T-helper 1 cell (primary cell): ENCODE data around the gene RIMKLA.

Experiments
- DNase-seq, 5 donors: peaks; one replicate each; pipeline ENCODE4 v3.0.0-alpha.2; 2012 to 2020

Gene RIMKLA

DNA sequence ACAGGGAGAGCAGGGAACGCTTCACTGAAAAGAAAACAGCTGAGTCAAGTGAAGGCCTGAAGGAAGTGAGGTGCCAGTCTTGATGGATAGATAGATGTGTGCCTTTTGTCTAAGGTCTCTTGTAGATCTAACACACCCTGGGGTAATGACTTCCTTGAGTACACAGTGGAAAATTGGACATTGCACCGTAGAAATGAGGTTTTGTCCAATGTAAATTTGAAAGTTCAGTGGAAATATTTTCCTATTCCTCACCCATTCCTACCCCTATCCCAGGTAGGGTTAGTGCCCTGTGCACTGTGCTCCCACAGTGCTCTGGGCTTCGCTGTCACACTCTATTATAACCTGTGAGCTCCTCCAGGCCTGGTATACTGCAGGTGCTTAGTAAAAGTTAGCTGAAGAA lies 50.9 kb downstream of the RIMKLA start:
- no peak for DNase-seq

DNA sequence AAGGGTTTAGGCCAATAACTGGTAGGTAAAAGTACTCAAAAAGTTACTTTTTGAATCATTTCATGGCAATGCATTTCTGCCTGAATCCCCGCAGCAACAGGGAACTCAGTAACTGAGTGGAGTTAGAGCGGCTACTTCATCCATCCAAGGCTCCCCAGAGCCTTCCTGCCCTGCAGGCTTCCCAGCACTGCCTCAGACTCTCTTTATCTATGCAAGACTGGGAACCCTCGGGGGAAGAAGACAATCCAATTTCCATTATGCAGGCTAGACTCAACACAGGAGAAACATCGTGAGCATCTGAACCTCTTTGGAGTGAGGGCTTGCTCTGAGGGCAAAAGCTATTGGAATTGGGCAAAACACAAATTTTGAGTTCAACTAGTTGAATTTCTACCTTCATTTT lies 52.1 kb downstream of the RIMKLA start:
- no peak for DNase-seq

GRCh38 chr1:42433369-42433768 lies 52.8 kb downstream of the RIMKLA start:
- DNase-seq, result no peak

DNA sequence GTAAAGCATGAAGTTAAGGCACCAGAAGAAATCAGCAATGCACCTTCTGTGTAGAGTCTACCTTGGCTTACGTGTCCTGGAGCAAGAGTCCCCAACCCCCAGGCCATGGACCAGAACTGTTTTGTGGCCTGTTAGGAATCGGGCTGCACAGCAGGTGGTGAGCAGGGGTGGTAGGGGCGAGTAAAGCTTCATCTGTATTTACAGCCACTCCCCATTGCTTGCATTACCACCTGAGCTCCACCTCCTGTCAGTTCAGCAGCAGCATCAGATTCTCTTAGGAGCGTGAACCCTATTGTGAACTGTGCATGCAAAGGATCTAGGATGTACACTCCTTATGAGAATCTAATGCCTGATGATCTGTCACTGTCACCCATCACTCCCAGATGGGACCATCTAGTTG lies 53.7 kb downstream of the RIMKLA start:
- no peak for DNase-seq

DNA sequence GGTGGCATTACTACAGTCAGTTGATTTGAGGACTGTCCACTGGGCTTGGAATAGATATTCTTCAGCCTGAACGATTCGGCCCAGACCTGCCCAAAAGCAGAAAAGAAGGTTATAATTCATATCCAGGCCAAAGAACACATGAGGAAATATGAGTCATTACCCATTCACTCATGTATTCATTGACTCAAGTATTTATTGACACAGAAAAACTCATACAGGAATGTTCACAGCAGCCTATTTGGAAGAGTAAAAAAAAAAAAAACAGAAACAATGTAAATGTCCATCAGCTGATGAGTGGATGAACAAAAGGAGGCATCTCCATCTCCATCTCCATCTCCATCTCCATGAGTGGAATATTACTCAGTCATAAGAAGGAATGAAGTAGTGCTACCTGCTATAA lies 59.3 kb downstream of the RIMKLA start:
- DNase-seq, result no peak

GRCh38 chr1:42442662-42443061 lies 62.1 kb downstream of the RIMKLA start:
- no peak for DNase-seq

DNA sequence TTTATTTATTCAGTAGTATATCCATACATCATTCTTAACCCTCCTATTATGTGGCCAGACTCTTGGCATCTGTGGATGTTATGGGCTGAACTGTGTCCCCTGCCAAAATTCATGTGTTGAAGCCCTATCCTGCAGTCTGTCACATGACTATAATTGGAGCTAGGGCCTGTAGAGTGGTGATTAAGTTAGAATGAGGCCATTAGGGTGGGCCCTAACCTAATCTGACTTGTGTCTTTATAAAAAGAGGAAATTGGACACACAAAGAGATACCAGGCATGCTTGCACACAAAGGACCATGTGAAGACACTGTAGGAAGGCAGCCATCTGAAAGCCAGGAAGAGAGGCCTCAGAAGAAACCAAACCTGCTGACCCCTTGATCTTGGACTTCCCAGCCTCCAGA lies 68.7 kb downstream of the RIMKLA start:
- no peak for DNase-seq

DNA sequence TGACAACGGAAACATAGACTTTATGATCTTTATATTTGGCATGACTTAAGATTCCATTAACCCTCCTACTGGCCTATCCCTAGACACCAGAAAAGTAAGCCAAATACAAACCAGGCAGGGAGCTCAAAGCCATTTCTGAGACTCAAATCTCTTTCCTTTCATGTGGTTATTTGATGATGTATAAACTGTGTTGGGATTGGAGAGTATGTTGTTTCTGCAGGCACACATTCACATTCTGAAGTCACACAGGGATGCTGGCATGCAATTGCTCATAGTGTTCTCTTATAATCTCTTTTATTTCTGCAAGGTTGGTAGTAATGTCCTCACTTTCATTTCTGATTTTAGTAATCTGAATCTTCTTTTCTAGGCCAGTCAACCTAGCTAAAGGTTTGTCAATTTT lies 69.5 kb downstream of the RIMKLA start:
- peak in 1 of 5 donors; percentile 29 for DNase-seq

- DNase-seq, result no peak
Measured at GRCh38 chr1:42453386-42453785, 72.8 kb downstream of the RIMKLA start.

DNA sequence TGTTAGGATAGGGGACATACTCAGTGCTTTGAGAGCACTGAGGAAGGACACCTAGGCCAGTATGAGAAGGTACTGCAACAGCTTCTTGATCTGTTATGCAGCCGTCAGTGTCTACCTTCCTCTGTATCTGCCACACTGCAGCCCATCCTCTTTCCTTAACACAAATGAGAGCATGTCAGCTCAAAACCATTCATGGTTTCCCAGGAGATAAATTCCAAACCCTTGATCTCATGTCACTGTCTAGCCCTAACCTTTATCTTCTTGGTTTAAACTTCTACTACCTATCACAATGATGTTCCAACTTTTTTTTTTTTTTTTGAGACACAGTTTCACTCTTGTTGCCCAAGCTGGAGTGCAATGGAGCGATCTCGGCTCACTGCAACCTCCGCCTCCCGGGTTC lies 73.8 kb downstream of the RIMKLA start:
- DNase-seq, result no peak

- DNase-seq, result peak; percentile 81 to 93 (median 88)
Measured at GRCh38 chr1:42456010-42456753, 75.6 kb downstream of the RIMKLA start, which contains the start of the genes PPCS and ZMYND12. Gene PPCS (plus strand): TSS chr1:42456543. CDS start chr1:42456566, 23 bp downstream. Gene ZMYND12 (minus strand): TSS chr1:42456022. CDS start chr1:42455997, 25 bp downstream.

- peak; percentile 25 to 81 (median 53) for DNase-seq
Measured at GRCh38 chr1:42456754-42457089, 76.1 kb downstream of the RIMKLA start.

GRCh38 chr1:42461196-42461595 lies 80.6 kb downstream of the RIMKLA start:
- no peak for DNase-seq

DNA sequence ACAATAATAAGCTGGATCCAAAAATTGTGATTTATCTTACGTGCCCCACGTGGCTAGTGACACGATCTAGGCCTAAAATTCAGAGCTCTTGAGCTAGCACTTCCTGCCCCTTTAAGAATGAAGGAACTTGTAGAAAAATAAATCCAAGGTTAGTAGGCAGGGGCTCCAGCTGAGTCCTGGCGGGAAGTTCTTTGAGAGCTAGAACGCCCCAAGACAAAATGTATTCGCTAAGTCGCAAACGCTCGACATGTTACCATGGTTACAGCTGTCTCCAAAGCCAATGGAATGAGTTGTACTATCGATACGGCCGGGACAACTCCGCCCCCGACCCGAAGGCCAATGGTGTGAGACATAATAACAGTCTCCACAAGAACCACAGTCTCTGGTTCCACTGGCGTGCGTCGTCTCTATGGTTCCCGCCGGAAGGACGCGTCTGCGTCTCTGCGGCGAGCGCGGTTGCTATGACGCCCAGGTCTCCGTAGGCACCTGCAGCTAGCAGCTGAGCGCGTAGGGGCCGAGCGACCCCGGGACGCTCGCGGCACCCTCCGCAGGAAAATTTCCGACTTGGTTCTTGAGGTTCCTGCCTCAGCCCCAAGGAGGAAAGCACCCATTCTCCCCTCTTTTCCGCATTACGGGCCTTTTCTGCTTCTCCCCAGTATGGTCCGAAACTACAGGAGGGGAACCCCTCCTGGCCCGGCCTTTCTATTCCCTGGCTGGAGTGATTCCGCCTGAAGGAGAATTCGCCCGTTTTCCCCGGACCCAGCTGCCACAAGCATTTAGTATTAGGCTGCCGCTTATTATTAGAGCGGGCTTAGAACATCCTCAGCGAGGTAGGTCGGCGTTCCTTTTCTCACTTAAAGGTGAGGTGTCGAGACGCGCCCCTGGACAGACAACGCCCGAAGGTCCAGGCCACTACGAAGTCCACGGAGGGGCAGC lies 82.5 kb downstream of the RIMKLA start, which contains the start of gene CCDC30:
CCDC30 (plus strand) TSS at position 459 of the 936 bp plus-strand sequence. CDS start 17,266 bp downstream, outside the sequence.
- peak; percentile 93 to 96 (median 95) for DNase-seq

GRCh38 chr1:42463921-42464320 lies 83.3 kb downstream of the RIMKLA start:
- no peak for DNase-seq

DNA sequence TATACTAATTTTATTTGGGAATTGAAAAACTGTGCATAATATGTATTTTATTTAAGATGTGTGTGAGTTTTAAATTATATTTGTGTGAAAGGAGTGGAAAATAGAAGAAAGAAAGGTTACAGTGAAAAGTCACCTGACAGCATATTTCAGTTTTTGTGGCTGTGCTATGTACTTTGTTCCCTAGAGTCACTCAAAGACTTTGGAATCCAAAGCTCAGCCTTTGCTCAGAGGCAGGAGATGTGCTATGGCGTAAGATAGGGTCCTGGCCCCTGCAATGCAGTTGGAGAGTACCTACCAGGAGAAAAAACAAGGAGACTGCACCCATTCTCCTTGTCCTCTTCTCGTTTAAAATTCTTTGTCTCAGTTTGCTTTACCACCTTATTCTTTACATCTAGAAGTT lies 85.4 kb downstream of the RIMKLA start:
- DNase-seq, result no peak

DNA sequence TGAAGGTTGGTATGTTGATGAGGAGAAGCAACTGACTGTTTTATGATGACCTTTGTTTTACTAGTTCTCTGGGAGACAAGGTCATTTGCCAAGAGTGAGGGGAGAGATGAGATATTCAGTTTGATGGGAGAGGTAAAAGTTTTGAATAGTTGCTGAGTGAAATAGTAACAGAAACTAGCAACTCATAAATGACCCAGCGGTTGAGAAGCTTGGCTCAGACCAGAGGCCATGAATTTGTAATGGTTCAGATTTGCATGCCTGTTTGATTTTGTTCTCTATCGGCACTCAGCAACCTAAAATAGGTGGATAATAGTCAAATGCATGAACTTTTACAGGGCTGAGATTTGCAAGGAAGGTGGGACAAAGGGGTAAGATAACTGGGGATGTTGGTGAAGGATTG lies 89.1 kb downstream of the RIMKLA start:
- DNase-seq, result no peak
